Measurements from ENCODE around the gene FBXW11.

GRCh38 chr5:171984748-171985419, 21.6 kb downstream of the FBXW11 start:
- TF ChIP-seq POLR2A (IDR thresholded peaks at IDR 0.05): no peak
- TF ChIP-seq CTCF (IDR thresholded peaks at IDR 0.05): no peak

Data from thyroid gland (tissue), 4 donors.